Suppressor macrophage treated with lipopolysaccharide for 1 hour (primary cell): Measurements from ENCODE around the gene ASXL1.
"Not testable (repeated sequence)": the region's sequence is repeated elsewhere in the genome, so short reads cannot be mapped to it uniquely, and the experiment has no call there.

Experiments
- DNase-seq, 3 donors: peaks; one replicate each; pipeline ENCODE4 v3.0.0-alpha.2; 2020 to 2022

Gene ASXL1

GRCh38 chr20:32455171-32455900 lies 97.2 kb downstream of the ASXL1 start:
- DNase-seq, result no peak

DNA sequence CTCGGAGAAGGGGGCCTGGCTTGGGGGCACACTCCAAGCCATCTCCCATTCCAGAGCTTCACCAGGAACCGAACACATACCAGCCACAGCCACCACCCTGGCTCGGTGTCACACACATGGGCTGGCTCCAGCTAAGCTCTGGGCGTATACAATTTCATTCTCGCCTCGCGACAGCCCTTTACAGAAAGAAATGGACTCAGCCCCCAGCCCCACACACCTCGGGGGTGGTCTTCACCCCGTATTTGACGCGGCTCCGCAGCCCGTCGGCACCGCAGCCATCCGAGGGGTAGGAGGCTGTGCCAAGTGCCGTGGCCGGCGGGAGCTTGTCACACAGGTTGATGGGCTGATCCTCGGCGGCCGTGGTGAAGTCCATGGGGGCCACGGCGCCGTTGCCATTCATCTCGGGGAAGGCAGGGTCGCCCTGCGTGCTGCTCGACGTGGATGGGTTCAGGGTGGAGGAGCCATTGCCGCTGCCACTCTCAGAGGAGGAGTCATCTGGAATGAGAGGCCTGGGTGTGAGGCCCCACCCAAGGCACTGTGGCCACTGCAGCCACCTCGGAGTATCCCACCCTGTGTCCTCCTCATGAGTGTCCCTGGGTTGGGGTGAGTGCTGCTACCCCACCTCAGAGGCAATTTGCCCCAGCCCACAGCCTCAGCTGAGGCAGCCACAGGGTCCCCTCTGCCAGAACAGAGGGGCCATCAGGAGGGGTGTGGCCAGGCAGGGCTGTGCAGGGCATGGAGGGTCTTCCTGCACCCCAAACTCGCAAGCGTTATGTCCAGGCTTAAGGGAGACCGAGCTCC lies 98.0 kb downstream of the ASXL1 start:
- no peak for DNase-seq

- peak; percentile 30 to 70 (median 56) for DNase-seq
These were observed 98.8 kb downstream of the ASXL1 start for GRCh38 chr20:32456869-32457478.

GRCh38 chr20:32457479-32457986 lies 99.4 kb downstream of the ASXL1 start:
- DNase-seq, result peak in 1 of 3 donors; percentile 38

DNA sequence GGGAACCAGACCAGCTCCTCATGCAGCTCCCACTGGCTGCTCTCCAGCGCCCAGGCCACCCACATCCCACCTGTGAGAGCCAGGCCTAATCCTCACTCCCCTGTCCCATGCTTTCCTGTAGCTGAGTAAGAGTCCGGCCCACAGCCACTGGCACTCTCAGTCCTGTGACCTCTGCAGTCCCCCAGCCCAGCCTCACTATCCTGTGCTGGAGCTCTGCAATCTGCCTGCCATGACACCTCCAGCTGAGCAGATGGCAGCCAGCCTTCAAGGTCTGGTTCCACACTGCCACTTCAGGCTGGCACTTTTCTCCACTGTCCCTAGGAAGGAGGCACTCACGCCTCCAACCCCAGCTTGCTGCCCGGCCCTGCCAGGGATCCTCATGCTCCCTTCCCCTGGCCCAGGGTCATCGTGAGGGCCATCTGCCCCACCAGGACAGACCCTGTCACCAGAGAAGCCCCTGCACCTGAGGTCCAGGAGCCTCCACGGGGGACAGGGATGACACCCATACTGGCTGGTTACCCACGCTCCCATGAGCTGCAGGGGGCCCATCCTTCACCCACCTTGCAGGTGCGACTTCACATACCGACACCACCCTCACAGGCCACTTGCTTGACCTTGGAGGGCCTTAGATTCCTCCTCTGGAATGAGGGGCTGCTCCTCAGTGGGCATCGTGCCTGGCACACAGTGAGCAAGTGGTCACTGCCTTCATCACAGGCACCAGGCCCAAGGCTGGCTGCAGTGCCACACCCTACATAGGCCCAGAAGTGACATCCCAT lies 100.1 kb downstream of the ASXL1 start:
- DNase-seq, result no peak

GRCh38 chr20:32458837-32459220 lies 100.7 kb downstream of the ASXL1 start:
- DNase-seq, result no peak

DNA sequence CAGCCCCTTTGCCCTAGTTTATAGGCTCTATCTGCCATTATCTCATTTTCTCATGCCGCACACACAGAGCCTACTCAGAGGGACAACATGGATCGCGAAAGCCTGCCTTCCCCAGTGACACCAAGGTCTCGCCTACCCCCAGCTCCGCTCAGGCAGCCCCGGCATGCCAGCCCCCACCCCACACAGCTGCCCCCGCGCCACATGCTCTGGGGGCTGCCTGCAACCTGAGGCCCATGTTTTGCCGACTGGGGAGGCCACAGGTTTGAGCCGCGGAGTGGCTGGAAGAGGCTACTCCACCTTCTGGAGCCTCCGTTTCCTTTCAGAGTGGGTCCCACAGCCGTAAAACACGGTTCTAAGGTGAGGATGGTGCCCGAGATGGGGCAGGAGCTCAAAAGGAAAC lies 102.1 kb downstream of the ASXL1 start:
- no peak for DNase-seq

DNA sequence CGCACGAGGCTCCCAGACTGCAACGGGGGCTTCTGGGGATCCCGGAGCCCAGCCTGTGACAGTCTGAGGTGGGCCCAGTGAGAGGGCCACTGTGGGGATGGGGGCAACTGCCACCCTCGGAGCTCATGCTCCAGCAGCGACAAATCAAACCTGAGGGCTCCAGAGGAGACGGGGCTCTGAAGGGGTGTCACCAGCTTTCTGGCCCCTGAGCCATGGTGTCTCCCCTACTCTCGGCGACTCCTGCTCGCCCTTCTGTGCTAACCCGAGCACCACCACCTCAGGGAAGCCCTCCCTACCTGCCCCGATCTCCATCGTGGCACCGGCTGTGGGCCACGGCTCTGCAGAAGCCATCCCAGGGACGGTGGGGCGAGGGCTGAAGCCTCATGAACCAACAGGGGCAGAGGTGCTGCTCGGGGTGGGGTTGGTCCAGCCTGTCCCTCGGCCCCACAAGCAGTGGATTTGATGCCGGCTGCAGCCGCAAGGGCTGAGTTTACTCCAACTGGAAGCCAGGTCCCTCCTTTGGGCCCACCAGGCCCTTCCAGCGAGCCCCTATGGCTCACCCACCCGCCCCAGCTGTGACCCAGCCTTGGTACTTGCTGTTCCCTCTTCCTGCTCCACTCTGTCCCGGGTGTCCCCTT lies 102.7 kb downstream of the ASXL1 start:
- DNase-seq, result no peak

DNA sequence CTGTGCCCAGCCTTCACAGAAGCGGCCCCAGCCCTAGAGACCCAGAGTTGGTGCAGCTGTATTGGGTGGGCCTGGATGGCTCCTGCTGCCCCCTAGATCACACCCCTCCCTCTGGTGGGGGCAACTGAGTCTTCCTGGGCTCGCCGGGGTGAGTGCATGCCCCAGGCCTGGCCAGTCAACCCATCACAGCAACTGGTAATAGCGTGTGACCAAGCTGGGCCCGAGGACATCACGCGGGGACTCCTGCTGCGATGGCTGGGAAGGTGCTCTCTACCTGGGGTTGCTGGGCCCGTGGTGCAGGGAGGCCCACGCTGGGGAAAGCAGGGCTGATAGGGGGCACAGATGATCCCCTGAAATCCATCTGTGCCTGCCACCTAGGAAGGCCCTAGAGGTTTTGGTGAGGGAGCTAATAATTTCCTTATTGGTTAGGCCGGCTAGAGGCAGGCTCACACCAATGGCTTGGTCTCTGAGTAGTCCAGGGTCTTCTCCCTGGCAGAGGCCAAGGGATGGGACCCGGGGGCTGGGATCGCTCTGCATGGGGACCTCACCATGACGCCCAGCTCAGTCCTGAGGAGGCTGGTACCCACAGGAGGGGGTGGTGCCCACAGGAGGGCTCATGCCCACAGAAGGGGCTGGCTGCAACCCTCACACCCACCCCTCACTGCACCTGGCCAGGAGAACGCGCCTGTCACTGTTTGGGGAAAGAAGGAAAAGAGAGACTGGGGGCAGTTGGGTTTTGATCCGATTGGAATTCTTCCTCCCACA lies 103.9 kb downstream of the ASXL1 start:
- DNase-seq, result no peak

DNA sequence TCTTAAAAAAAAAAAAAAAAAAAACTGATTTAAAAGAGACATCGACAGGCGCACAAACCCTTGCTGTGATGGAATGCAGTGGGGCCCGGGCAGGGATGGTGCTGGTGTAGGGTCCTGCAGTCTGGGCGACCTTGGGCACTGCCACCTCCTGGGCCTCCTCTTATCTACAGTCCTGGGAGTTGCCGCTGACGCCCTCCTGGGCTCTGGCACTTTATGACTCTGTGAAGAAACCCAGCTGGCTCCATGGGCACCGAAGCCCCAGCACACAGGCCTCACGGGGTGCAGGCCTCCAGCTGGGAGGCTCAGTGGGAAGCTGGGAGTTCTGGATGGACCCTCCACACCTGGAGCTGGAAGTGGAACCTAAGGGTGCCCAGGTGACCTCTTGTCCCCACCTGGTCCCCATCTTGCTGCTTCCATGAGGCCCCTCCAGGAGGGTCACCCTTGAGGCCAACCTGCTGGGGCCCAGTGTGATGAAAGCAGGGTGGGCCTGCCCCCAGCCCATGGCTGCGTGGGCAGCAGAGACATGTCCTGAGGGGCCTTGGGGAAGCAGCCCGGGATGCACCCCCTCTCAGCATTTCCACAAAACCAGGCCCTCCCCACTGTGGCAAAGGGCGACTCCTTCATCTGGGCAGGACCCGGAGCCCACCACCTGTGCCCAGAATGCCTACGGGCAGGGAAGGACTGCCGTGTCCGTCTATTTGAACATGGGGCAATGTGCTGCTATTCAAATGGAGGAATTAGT lies 104.9 kb downstream of the ASXL1 start:
- no peak for DNase-seq

- DNase-seq, result no peak
These were observed 105.7 kb downstream of the ASXL1 start for GRCh38 chr20:32463642-32464400.

GRCh38 chr20:32464401-32465091 lies 106.4 kb downstream of the ASXL1 start:
- no peak for DNase-seq

DNA sequence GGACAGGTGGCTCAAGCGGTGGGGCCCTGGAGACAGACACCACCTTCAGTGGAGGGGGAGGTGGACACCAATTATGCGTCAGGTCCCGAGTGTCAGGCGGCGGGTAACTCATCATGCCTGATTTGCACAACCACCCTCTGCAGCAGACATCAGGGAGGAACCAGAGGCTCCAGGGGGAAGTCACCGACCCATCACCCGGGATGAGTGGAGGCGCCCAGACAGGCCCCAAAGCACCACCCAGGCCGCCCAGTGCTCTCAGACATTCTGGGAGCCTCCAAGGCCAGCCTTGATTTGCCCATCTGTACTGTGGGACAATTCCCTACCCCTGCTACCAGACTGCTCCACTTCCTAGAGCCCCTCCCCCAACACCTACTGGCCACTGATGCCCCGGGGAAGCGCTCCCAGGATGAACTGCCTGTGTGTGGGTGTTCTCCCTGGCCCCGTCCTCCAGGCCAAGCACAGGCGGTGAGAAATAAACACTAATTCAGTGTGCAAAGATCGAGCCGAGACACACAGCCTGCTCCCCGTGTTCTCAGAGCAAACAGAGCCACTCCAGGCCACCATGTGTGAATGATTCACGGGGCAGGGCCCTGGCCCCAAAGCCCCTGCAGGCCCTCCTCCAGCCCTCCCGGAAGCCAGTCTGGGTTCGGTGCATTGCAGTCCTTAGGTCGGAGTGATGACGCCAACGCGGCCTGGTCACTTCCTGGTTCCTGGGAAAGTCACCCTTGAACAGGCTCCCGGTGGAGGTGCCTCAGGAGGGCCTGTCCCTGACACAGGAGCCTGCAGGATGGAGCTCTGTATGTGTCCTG lies 107.2 kb downstream of the ASXL1 start:
- DNase-seq, result peak; percentile 54 to 70 (median 56)

DNA sequence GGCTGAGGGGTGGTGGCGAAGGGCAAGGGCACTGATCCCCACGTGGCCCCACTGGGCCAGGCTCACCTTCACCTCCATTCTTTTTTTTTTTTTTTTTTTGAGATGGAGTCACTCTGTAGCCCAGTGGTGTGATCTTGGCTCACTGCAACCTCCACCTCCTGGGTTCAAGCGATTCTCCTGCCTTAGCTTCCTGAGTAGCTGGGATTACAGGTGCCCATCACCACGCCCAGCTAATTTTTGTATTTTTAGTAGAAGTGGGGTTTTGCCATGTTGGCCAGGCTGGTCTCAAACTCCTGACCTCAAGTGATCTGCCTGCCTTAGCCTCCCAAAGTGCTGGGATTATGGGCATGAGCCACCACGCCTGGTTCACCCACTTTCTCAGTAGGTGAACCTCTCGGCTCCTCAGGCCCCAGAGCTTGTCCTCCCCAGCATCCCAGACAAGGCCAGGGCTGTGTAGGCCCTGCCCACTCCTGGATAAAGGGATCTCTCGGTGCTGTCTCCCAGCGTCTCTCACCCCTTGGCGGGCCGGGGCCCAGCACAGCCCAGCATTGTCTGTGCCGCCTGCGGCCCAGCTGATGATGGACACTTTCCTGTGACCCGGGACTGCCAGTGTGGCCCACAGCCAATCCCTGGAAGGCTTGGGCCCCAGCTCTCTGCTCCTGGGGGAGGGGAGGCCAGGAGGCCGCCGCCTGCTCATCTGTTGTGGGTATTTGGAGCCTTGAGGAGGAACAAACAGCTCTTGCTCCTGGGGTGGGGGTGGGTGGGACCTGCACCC lies 108.0 kb downstream of the ASXL1 start:
- not testable (repeated sequence) for DNase-seq

DNA sequence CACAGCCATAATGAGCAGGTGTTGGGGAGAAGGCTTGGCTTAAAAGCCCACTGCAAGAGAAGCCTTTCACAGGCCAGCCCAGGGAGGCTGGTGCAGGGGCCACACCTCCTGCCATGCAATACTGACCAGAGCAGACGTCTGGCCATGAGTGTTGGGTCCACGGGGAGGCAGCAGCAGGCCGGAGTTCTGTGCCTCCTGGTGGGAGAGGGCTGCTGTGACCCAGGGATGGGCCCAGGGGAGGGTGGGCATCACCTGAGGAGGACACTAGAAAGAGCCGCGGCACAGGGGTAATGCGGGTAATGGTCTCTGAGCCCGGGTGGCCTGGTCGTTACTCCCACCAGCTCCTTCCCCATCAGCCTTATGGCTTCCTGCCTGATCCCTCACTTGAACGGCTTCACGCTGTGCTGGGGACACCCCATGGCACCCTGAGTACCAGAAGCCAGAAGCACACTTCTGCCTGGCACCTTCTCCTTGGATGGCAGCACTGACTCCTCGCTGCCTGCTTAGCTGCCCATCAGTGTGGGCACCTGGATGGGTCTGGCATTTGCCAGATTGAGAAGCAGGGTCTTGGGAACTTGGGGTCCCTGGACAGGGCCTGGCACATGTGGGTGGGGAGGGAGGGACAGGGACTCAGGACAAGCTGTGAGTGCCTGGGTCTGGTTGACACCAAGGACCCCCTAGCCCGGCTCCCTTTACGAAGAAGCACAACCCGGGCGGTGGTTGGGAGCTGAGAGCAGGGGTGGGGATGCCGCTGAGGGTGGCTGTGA lies 108.8 kb downstream of the ASXL1 start:
- no peak for DNase-seq

GRCh38 chr20:32467506-32468312 lies 109.6 kb downstream of the ASXL1 start:
- no peak for DNase-seq
